Sigmoid colon (tissue), 4 donors: ENCODE measurements around the gene BCR.

Source experiments
- POLR2A ChIP-seq, 2 donors: fragments of 450-650 bp; IDR thresholded peaks; one replicate each; pipeline ENCODE4 v1.6.1; 2016; ENCODE audit warnings: antibody characterized with exemption in 2 of 2, mild to moderate bottlenecking in 2 of 2, moderate library complexity in 2 of 2
- POLR2AphosphoS5 ChIP-seq, 4 donors: sonication (generic); formaldehyde crosslinking; IDR thresholded peaks; one replicate each; pipeline ENCODE4 v1.6.1; 2017; ENCODE audit warnings: antibody characterized with exemption in 4 of 4
- TF ChIP-seq, protein P1 (sequence below), 4 experiments: fragments of 450-650 bp in 3 of 4; fragments of 200-600 bp in 1 of 4; IDR thresholded peaks; one replicate each; pipeline ENCODE4 v1.5.1; 2016 to 2019; ENCODE audit warnings: antibody characterized with exemption in 4 of 4, mild to moderate bottlenecking in 3 of 4, moderate library complexity in 2 of 4

DNA sequence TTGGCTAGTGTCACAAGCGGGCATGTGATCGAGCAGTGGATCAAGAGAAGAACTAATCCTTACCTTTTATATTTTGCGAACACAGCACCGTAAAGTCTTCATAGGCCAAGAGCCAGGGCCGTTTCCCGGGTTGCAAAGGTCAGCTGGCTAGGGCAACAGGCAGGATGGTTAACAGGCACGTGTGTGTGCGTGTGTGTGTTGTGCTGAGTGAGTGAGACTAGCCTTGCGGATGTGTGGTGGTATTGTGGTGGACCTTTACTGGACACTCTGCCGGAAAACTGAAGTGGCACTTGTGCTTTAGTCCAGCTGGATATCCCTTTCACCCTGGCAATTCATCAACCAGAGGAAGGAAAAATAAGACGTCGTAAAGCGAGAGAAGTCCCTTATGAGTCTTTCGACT, 176.7 kb downstream of the BCR start:
- TF ChIP-seq POLR2A (IDR thresholded peaks at IDR 0.05) (no peak), POLR2AphosphoS5 (IDR thresholded peaks at IDR 0.05) (no peak)
- TF ChIP-seq, protein P1, sequence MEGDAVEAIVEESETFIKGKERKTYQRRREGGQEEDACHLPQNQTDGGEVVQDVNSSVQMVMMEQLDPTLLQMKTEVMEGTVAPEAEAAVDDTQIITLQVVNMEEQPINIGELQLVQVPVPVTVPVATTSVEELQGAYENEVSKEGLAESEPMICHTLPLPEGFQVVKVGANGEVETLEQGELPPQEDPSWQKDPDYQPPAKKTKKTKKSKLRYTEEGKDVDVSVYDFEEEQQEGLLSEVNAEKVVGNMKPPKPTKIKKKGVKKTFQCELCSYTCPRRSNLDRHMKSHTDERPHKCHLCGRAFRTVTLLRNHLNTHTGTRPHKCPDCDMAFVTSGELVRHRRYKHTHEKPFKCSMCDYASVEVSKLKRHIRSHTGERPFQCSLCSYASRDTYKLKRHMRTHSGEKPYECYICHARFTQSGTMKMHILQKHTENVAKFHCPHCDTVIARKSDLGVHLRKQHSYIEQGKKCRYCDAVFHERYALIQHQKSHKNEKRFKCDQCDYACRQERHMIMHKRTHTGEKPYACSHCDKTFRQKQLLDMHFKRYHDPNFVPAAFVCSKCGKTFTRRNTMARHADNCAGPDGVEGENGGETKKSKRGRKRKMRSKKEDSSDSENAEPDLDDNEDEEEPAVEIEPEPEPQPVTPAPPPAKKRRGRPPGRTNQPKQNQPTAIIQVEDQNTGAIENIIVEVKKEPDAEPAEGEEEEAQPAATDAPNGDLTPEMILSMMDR (IDR thresholded peaks at IDR 0.05) = no peak
